ENCODE results near the gene RARB. TPM values are rescaled to one million over a fixed set of nuclear protein-coding genes. Genes with fewer than 3 reads are reported as not detected.

Gene RARB
- total and polyA plus RNA-seq, 9 of the 15 experiments (the other 6 are each of a cell fraction or from before 2014, with no cell fraction given) = 0.15 to 1.3 (median 0.27) TPM

DNA sequence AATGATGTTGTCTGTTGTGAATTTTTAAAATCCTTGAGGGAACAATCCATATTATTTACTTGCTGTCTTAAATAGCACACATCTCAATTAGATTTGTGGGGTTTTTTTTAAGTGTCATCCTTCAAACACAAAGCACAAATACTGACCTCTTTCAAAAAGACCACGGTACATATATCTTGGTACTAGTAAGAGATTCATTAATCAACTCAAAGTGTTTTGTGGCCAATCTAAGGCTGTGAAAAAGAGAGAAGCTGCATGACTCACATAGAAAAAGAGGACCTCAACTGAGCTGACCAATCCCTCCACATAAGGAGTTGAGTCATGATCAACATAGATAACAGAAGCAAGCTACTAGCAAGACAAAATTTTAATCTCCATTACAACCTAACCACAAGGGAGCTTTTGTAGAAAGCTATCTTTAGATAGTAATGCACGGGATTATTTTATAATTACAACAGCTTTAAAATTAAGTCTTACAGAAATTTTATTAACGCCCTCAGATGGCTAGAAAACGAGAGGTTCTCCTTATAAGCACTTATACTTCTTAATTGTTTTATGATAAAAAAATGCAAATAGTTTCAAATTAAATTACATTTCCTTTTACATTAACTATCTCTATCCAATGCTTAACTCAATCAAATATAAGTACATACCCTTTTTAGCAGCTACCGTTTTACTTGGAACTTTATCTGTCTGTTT is 176.2 kb downstream of the RARB start (continued):
- TF ChIP-seq, protein P1, sequence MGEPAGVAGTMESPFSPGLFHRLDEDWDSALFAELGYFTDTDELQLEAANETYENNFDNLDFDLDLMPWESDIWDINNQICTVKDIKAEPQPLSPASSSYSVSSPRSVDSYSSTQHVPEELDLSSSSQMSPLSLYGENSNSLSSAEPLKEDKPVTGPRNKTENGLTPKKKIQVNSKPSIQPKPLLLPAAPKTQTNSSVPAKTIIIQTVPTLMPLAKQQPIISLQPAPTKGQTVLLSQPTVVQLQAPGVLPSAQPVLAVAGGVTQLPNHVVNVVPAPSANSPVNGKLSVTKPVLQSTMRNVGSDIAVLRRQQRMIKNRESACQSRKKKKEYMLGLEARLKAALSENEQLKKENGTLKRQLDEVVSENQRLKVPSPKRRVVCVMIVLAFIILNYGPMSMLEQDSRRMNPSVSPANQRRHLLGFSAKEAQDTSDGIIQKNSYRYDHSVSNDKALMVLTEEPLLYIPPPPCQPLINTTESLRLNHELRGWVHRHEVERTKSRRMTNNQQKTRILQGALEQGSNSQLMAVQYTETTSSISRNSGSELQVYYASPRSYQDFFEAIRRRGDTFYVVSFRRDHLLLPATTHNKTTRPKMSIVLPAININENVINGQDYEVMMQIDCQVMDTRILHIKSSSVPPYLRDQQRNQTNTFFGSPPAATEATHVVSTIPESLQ (CRISPR knock-in tag; IDR thresholded peaks at IDR 0.05) = no peak
- TF ChIP-seq TEAD1 (CRISPR knock-in tag; IDR thresholded peaks at IDR 0.05) (no peak), MAZ (CRISPR knock-in tag; conservative IDR thresholded peaks at IDR 0.05 in 1 of 2, IDR thresholded peaks at IDR 0.05 in 1 of 2) (no peak; a peak in 1 of 4 replicates), ADNP (tag; IDR thresholded peaks at IDR 0.05) (peak; percentile 47), HDAC6 (IDR thresholded peaks at IDR 0.05; ENCODE audit: low read depth, low read length) (no peak), HCFC1 (IDR thresholded peaks at IDR 0.05; ENCODE audit: low read depth, low read length) (no peak), TCFL5 (CRISPR knock-in tag; conservative IDR thresholded peaks at IDR 0.05) (no peak), GTF2A2 (tag; IDR thresholded peaks at IDR 0.05) (no peak), ZNF592 (IDR thresholded peaks at IDR 0.05) (0 out of 2 replicates have a peak, but pooled peaks have one; percentile 36), HNRNPL (IDR thresholded peaks at IDR 0.05; ENCODE audit: low read depth, low read length) (no peak), CHCHD3 (CRISPR knock-in tag; IDR thresholded peaks at IDR 0.05) (no peak), GATA2 (CRISPR knock-in tag; IDR thresholded peaks at IDR 0.05) (peak; percentile 69), ZC3H4 (CRISPR knock-in tag; IDR thresholded peaks at IDR 0.05; ENCODE audit: borderline replicate concordance) (no peak), SIX5 (IDR thresholded peaks at IDR 0.05; ENCODE audit: borderline replicate concordance in 1 of 2, insufficient read depth in 1 of 2, low read depth in 1 of 2, low read length in 2 of 2) (no peak), KLF6 (CRISPR knock-in tag; IDR thresholded peaks at IDR 0.05; ENCODE audit: borderline replicate concordance) (no peak), ZNF253 (CRISPR knock-in tag; conservative IDR thresholded peaks at IDR 0.05) (no peak)

Data from K562 (cell line).